Activated CD4-positive, alpha-beta T cell treated with anti-CD3 and anti-CD28 coated beads for 48 hours (primary cell): ENCODE data around the gene PC.
A peak's percentile ranks its signal among the peaks of the same experiment; 100 is the strongest.
"Not testable (repeated sequence)": the region's sequence is repeated elsewhere in the genome, so short reads cannot be mapped to it uniquely, and the experiment has no call there.

ENCODE experiments used
- DNase-seq: peaks from one replicate; pipeline ENCODE4 v3.0.0-alpha.2; 2020

Gene PC

GRCh38 chr11:66979336-66979980 is 21.3 kb upstream of the PC start:
- DNase-seq = no peak

GRCh38 chr11:66978717-66979116 is 20.5 kb upstream of the PC start:
- no peak for DNase-seq

GRCh38 chr11:66978229-66978628 is 20.0 kb upstream of the PC start:
- no peak for DNase-seq

GRCh38 chr11:66976925-66977324 is 18.7 kb upstream of the PC start:
- DNase-seq = no peak

GRCh38 chr11:66976028-66976467 is 17.9 kb upstream of the PC start:
- peak; percentile 54 for DNase-seq

- no peak for DNase-seq
These were observed 17.3 kb upstream of the PC start for GRCh38 chr11:66975405-66976027.

GRCh38 chr11:66974724-66975404 is 16.7 kb upstream of the PC start, which contains the start of gene C11orf86:
Gene C11orf86 (plus strand): TSS chr11:66975304. CDS start chr11:66975363, 59 bp downstream.
- DNase-seq = no peak

- DNase-seq = no peak
These were observed 15.9 kb upstream of the PC start for GRCh38 chr11:66973956-66974580.

GRCh38 chr11:66971488-66971887 is 13.3 kb upstream of the PC start:
- DNase-seq = no peak

GRCh38 chr11:66970807-66971442 is 12.7 kb upstream of the PC start:
- DNase-seq = peak; percentile 51

- DNase-seq = no peak
These were observed 12.2 kb upstream of the PC start for GRCh38 chr11:66970371-66970806.

- DNase-seq = no peak
These were observed 11.5 kb upstream of the PC start for GRCh38 chr11:66969584-66970225.

- no peak for DNase-seq
These were observed 9.7 kb upstream of the PC start for GRCh38 chr11:66967670-66968425.

- no peak for DNase-seq
These were observed 8.2 kb upstream of the PC start for GRCh38 chr11:66966351-66966750.

- DNase-seq = no peak
These were observed 6.3 kb upstream of the PC start for GRCh38 chr11:66964495-66964894.

GRCh38 chr11:66962801-66963200 is 4.6 kb upstream of the PC start:
- DNase-seq = no peak

GRCh38 chr11:66962247-66962646 is 4.1 kb upstream of the PC start:
- no peak for DNase-seq

- not testable (repeated sequence) for DNase-seq
These were observed 3.6 kb upstream of the PC start for GRCh38 chr11:66961691-66962213.

GRCh38 chr11:66958956-66959274 is 732 bp upstream of the PC start:
- peak; percentile 22 for DNase-seq

- DNase-seq = no peak
These were observed 282 bp downstream of the PC start for GRCh38 chr11:66957971-66958231.

GRCh38 chr11:66956689-66957290 is 1.4 kb downstream of the PC start:
- no peak for DNase-seq
